Upper lobe of left lung (tissue), 6 donors: ENCODE results near the gene SH3D21. TPM values are rescaled to one million over a fixed set of nuclear protein-coding genes. Genes with fewer than 3 reads are reported as not detected.

Experiments
- ATAC-seq, 2 donors: fragments of 200-7000 bp; cut with Tn5 transposase; one replicate each; pipeline ENCODE4 v1.9.1; 2022; ENCODE audit warnings: mild to moderate bottlenecking in 2 of 2, moderate library complexity in 2 of 2; ENCODE audit not compliant: low FRiP score in 2 of 2
- DNase-seq, 2 donors: peaks; one replicate each; pipeline ENCODE4 v3.0.0-alpha.2; 2019 to 2020
- H3K27ac ChIP-seq, 4 donors: fragments of 200-600 bp; sonication (generic); one replicate each; pipeline ENCODE4 v1.5.1; 2016 to 2019
- H3K27me3 ChIP-seq, 4 donors: fragments of 200-600 bp; sonication (generic); one replicate each; pipeline ENCODE4 v1.5.1; 2017 to 2019
- H3K36me3 ChIP-seq, 4 donors: fragments of 200-600 bp; sonication (generic); one replicate each; pipeline ENCODE4 v1.5.1; 2016 to 2019
- H3K4me1 ChIP-seq, 4 donors: fragments of 200-600 bp; sonication (generic); one replicate each; pipeline ENCODE4 v1.5.1; 2018 to 2019
- H3K4me3 ChIP-seq, 4 donors: fragments of 200-600 bp; sonication (generic); one replicate each; pipeline ENCODE4 v1.5.1; 2017 to 2019; ENCODE audit warnings: mild to moderate bottlenecking in 2 of 4, moderate library complexity in 1 of 4
- H3K9me3 ChIP-seq, 4 donors: fragments of 200-600 bp; sonication (generic); one replicate each; pipeline ENCODE4 v1.5.1; 2018 to 2019
- CTCF ChIP-seq, 6 experiments: fragments of 450-650 bp in 4 of 6; fragments of 200-600 bp in 2 of 6; sonication (generic) in 2 of 6; IDR thresholded peaks; one replicate each; pipeline ENCODE4 v1.5.1; 2016 to 2019; ENCODE audit warnings: antibody characterized with exemption in 6 of 6
- EP300 ChIP-seq, 4 donors: sonication (generic); formaldehyde crosslinking; IDR thresholded peaks; one replicate each; pipeline ENCODE4 v1.5.1; 2017; ENCODE audit warnings: antibody characterized with exemption in 4 of 4, control low read depth in 2 of 4
- POLR2A ChIP-seq, 4 donors: fragments of 450-650 bp; IDR thresholded peaks; one replicate each; pipeline ENCODE4 v1.5.1; 2016 to 2017; ENCODE audit warnings: antibody characterized with exemption in 4 of 4, mild to moderate bottlenecking in 2 of 4
- POLR2AphosphoS5 ChIP-seq, 2 donors: sonication (generic); formaldehyde crosslinking; IDR thresholded peaks; one replicate each; pipeline ENCODE4 v1.5.1; 2017; ENCODE audit warnings: antibody characterized with exemption in 2 of 2
- WGBS, 2 donors: methylation state at CpG; one replicate each; pipeline ENCODE4 v1.1.5; 2017 to 2018; 5-methylcytosine and 5-hydroxymethylcytosine counted together
- total RNA-seq, 6 donors: library from RNA; depleted of rRNA in 4 of 6; stranded (reverse); fragments of >200 nt in 4 of 6; gene quantifications; one replicate each; pipeline versions ENCODE4 v1.1.0 to v1.2.1, GENCODE V29; 2016 to 2021
- donor health status: DM: no; HTN: no; CAD: no; lungs with moderate emphysema.
- donor health status: DM: no; HTN: yes; CAD: no; lungs with severe emphysema.

Gene SH3D21
- total RNA-seq, 6 donors from 2014 or later, result 4.4 to 65.0 (median 13.1) TPM

- no peak for ATAC-seq
- DNase-seq, result no peak
- no peaks in the 10 kb centered on the region for H3K9me3 ChIP-seq
- WGBS, 2 donors, result 89 to 95% methylated on average over 4 to 7 of the region's 7 CpGs
- no peak overlapping the region for H3K4me3 ChIP-seq
- H3K36me3 ChIP-seq, result peaks cover 16 to 89% (median 79%) of the 10 kb centered on the region in 4 donors
- TF ChIP-seq CTCF (IDR thresholded peaks at IDR 0.05) (no peak), POLR2A (IDR thresholded peaks at IDR 0.05) (no peak)
- no peaks in the 10 kb centered on the region for H3K27me3 ChIP-seq
- H3K4me1 ChIP-seq, result peaks cover 13 to 25% (median 18%) of the 10 kb centered on the region in 4 donors
- H3K27ac ChIP-seq, result no peak overlapping the region
Measured at GRCh38 chr1:36345353-36345752, 39.2 kb downstream of the SH3D21 start.

- H3K36me3 ChIP-seq, result peaks cover 16 to 79% (median 64%) of the 10 kb centered on the region in 4 donors
Measured at GRCh38 chr1:36346741-36347370, 40.7 kb downstream of the SH3D21 start.

GRCh38 chr1:36349241-36349671 lies 43.1 kb downstream of the SH3D21 start:
- 61 to 62% methylated on average over 7 of the region's 7 CpGs for WGBS, 2 donors
- H3K4me1 ChIP-seq, result peaks cover 28 to 39% (median 36%) of the 10 kb centered on the region in 4 donors
- DNase-seq (no peak), ATAC-seq (peak in 1 of 2 donors; percentile 4)
- no peak overlapping the region for H3K4me3 ChIP-seq
- no peak for TF ChIP-seq CTCF (IDR thresholded peaks at IDR 0.05)
- no peak for TF ChIP-seq POLR2AphosphoS5 (IDR thresholded peaks at IDR 0.05)
- no peak for TF ChIP-seq EP300 (IDR thresholded peaks at IDR 0.05)
- no peak for TF ChIP-seq POLR2A (IDR thresholded peaks at IDR 0.05)
- peaks cover 24 to 76% (median 59%) of the 10 kb centered on the region in 4 donors for H3K36me3 ChIP-seq
- H3K27ac ChIP-seq, result peak overlapping the region in 3 of 4 donors; percentile 74 to 78 (median 77)
- H3K9me3 ChIP-seq, result no peaks in the 10 kb centered on the region
- H3K27me3 ChIP-seq, result no peaks in the 10 kb centered on the region

More at GRCh38 chr1:36346741-36347370, 40.7 kb downstream of the SH3D21 start:
- 96 to 98% methylated on average over 6 to 8 of the region's 8 CpGs for WGBS, 2 donors
- no peak for ATAC-seq
- Histone ChIP-seq H3K27me3 (no peaks in the 10 kb centered on the region), H3K9me3 (no peaks in the 10 kb centered on the region), H3K27ac (no peak overlapping the region), H3K4me3 (no peak overlapping the region), H3K4me1 (peaks cover 23 to 40% (median 33%) of the 10 kb centered on the region in 4 donors)
- TF ChIP-seq CTCF (IDR thresholded peaks at IDR 0.05), result no peak
- TF ChIP-seq EP300 (IDR thresholded peaks at IDR 0.05), result no peak
- no peak for TF ChIP-seq POLR2AphosphoS5 (IDR thresholded peaks at IDR 0.05)
- no peak for TF ChIP-seq POLR2A (IDR thresholded peaks at IDR 0.05)
- DNase-seq, result no peak

DNA sequence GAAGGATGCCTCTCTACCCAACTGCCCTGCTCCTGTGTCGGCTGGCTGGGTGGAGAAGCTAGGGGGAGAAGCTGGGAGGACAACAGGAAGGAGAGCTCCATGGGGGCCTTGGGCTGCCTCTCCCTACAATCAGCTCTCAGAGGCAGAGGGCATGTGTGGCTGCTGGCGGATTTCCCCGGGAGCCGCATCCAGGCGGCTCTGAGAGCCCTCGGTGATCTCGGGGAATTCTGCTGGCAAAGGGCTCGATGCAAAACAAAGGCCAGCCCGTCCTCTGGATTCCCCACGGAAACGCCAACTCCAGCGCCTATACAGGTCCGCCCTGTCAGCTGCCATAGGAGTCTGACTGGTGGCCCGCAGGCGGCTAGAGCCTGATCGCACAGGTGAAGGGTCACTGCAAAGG lies 43.7 kb downstream of the SH3D21 start:
- peaks cover 29 to 76% (median 59%) of the 10 kb centered on the region in 4 donors for H3K36me3 ChIP-seq
- DNase-seq (no peak), ATAC-seq (no peak)
- H3K27me3 ChIP-seq, result no peaks in the 10 kb centered on the region
- TF ChIP-seq POLR2AphosphoS5 (IDR thresholded peaks at IDR 0.05) (no peak), EP300 (IDR thresholded peaks at IDR 0.05) (no peak), POLR2A (IDR thresholded peaks at IDR 0.05) (no peak), CTCF (IDR thresholded peaks at IDR 0.05) (no peak)
- WGBS, 2 donors, result 99% methylated on average over 8 of the region's 16 CpGs; no CpG with 5 or more reads in 1 of the 2 donors
- no peaks in the 10 kb centered on the region for H3K9me3 ChIP-seq
- H3K4me1 ChIP-seq, result peaks cover 28 to 39% (median 36%) of the 10 kb centered on the region in 4 donors
- peak overlapping the region; percentile 65 to 78 (median 76) for H3K27ac ChIP-seq
- H3K4me3 ChIP-seq, result no peak overlapping the region
